GM21717 (cell line): ENCODE data around the gene ARHGAP24.

Source experiments
- ATAC-seq: cut with Tn5 transposase; IDR thresholded peaks from one replicate; pipeline ENCODE4 v1.9.1; 2021; ENCODE audit warnings: mild to moderate bottlenecking, moderate library complexity; ENCODE audit not compliant: unreplicated experiment

ARHGAP24 gene

GRCh38 chr4:86043755-86044592 lies 569.0 kb downstream of the ARHGAP24 start:
- ATAC-seq = no peak

DNA sequence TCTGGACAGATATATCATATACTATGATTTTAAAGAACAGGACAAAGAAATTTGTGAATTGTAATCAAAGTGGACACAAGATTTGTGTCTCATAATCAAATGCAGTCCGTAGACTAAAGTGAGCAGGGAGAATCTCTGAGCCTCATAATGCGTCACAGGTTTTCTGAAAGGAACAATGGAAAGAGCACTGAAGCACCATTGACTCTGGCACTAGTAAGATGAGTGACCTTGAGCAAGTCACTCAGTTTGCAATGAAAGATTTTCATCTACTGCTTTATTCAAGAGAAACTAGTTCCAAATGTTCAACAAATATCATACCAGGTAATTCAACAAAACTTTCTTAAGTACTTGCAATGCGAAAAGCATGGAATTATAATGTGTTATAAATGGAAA lies 569.6 kb downstream of the ARHGAP24 start:
- no peak for ATAC-seq

DNA sequence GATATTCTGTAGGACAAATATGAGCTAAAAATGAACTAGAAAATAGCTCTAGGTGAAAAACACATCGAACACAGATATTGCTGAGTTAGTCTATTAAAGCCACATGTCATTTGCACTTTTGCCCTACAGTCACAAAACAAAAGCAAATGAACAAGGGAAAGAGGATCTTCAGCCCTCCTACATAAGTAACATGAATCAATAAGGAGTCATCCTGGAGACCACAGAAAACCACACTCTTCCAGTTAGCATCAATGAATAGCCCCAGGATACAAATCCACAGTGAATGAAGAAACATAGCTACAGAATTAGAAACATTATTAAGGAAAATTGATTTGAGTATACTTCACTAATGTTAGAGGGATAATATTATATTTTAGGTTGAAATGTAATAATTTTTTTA lies 573.5 kb downstream of the ARHGAP24 start:
- ATAC-seq = no peak

DNA sequence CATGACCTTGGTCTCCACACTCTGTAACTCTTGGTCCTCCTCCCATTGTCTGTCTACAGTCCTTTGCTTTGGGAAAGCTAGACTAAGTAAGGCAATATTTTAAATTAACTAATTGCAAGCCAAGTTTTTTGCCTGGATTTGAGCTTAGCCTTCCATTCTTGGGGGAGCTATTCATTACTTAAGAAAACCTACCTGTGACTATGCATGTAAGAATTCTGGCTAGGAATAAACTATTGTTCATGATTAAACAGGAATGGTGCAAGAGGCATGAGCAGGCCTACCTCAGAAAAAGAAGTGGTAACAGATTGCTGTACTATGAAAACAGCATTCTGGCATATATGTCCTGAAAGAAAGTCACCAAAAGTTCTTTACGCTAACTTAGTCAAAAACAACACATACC lies 575.5 kb downstream of the ARHGAP24 start:
- no peak for ATAC-seq
